GM12878 (cell line): Measurements from ENCODE around the gene TMEM138. TPM values are rescaled to one million over a fixed set of nuclear protein-coding genes. Genes with fewer than 3 reads are reported as not detected.

Source experiments
- ATAC-seq: fragments of 200-7000 bp; cut with Tn5 transposase; 3 replicates; pipeline ENCODE4 v1.9.1; 2020; ENCODE audit warnings: mild to moderate bottlenecking, moderate library complexity
- BruUV-seq: library from RNA; stranded (reverse); fragments of 400-500 nt; replicated peaks from 2 replicates; lab custom pipeline; 2021; lab: Mats Ljungman, UMichigan
- CTCF ChIA-PET: fragments of 300-600 bp; sonication (Branson Sonifier 250); formaldehyde crosslinking; extraction: SDS; loops from one replicate; lab custom pipeline; 2021; ENCODE audit warnings: inconsistent platforms; lab: Yijun Ruan, JAX
- POLR2A ChIA-PET: fragments of 350-600 bp; formaldehyde crosslinking; extraction: SDS; loops from one replicate; lab custom pipeline; 2021; ENCODE audit warnings: inconsistent platforms; lab: Charles Lee
- RAD21 ChIA-PET: fragments of 300-600 bp; sonication (Branson Sonifier 250); formaldehyde crosslinking; loops from one replicate; lab custom pipeline; 2023; ENCODE audit warnings: antibody characterized with exemption; ENCODE audit not compliant: unreplicated experiment; lab: Charles Lee
- SMC1A ChIA-PET: fragments of 300-600 bp; sonication (Branson Sonifier 250); formaldehyde crosslinking; loops from one replicate; lab custom pipeline; 2023; ENCODE audit not compliant: unreplicated experiment, uncharacterized antibody; lab: Charles Lee
- DNase-seq: peaks from one replicate; pipeline ENCODE4 v3.0.0-alpha.2; 2011; ENCODE audit warnings: low read depth, low spot score
- FAIRE-seq: peaks from 3 replicates; lab custom pipeline; 2011; peaks lifted over from hg19 to GRCh38; lab: Jason Lieb, UNC
- H2AFZ ChIP-seq: 2 replicates; pipeline ENCODE4 v1.6.0; 2011; ENCODE audit warnings: low read depth, low read length, control low read depth; ENCODE audit not compliant: control insufficient read depth
- H3K27ac ChIP-seq: 2 replicates; pipeline ENCODE4 v1.5.1; 2011; ENCODE audit warnings: control low read depth; ENCODE audit not compliant: control insufficient read depth, insufficient read depth
- H3K27me3 ChIP-seq, 2 experiments: replicated peaks in 1 of 2; 2 replicates each; pipeline versions ENCODE4 v1.6.0 to v1.6.1; 2011; ENCODE audit warnings: low read length in 1 of 2; ENCODE audit not compliant: control insufficient read depth in 2 of 2, insufficient read depth in 2 of 2
- H3K36me3 ChIP-seq, 2 experiments: 2 replicates each; pipeline ENCODE4 v1.5.1; 2011; ENCODE audit warnings: low read length in 1 of 2; ENCODE audit not compliant: control insufficient read depth in 2 of 2, insufficient read depth in 2 of 2
- H3K4me1 ChIP-seq: 2 replicates; pipeline ENCODE4 v1.6.1; 2011; ENCODE audit warnings: mild to moderate bottlenecking, low read length, moderate library complexity, mixed read lengths; ENCODE audit not compliant: control insufficient read depth, insufficient read depth
- H3K4me2 ChIP-seq: 2 replicates; pipeline ENCODE4 v1.6.0; 2011; ENCODE audit warnings: control low read depth; ENCODE audit not compliant: control insufficient read depth, insufficient read depth
- H3K4me3 ChIP-seq: fragments of 200-600 bp; sonication (generic); 2 replicates; pipeline ENCODE4 v1.5.1; 2016
- H3K79me2 ChIP-seq: 2 replicates; pipeline ENCODE4 v1.6.0; 2011; ENCODE audit warnings: low read length; ENCODE audit not compliant: control insufficient read depth, insufficient read depth
- H3K9ac ChIP-seq: 2 replicates; pipeline ENCODE4 v1.8.0; 2011; ENCODE audit warnings: low read length, control low read depth, mixed read lengths; ENCODE audit not compliant: control insufficient read depth, insufficient read depth
- H3K9me3 ChIP-seq: replicated peaks from 3 replicates; pipeline ENCODE4 v1.5.1; 2011; ENCODE audit warnings: mild to moderate bottlenecking, low read length; ENCODE audit not compliant: control insufficient read depth, insufficient read depth
- H4K20me1 ChIP-seq: 2 replicates; pipeline ENCODE4 v1.6.0; 2011; ENCODE audit not compliant: control insufficient read depth, insufficient read depth
- BMI1 ChIP-seq: fragments of 450-650 bp; IDR thresholded peaks from 2 replicates; pipeline ENCODE4 v1.6.1; 2016; ENCODE audit warnings: mild to moderate bottlenecking, moderate library complexity, borderline replicate concordance
- CBX5 ChIP-seq: sonication (generic); IDR thresholded peaks from 2 replicates; pipeline ENCODE4 v1.6.1; 2016; ENCODE audit warnings: low read depth, moderate library complexity, mild to moderate bottlenecking, inconsistent platforms
- HDGF ChIP-seq: fragments of 450-650 bp; IDR thresholded peaks from 2 replicates; pipeline ENCODE4 v1.6.1; 2016; ENCODE audit warnings: antibody characterized with exemption
- MTA3 ChIP-seq: IDR thresholded peaks from 2 replicates; pipeline ENCODE4 v1.6.1; 2012; ENCODE audit warnings: low read length, inconsistent platforms, borderline replicate concordance
- MYB ChIP-seq: fragments of 150-350 bp; IDR thresholded peaks from 2 replicates; pipeline ENCODE4 v1.6.1; 2014; ENCODE audit warnings: mild to moderate bottlenecking, low read depth, low read length, borderline replicate concordance
- MYC ChIP-seq: IDR thresholded peaks from 2 replicates; pipeline ENCODE4 v1.6.1; 2011; ENCODE audit warnings: mild to moderate bottlenecking, low read length, moderate library complexity, inconsistent platforms; ENCODE audit not compliant: insufficient read depth, insufficient replicate concordance, insufficient read length, severe bottlenecking
- NBN ChIP-seq: fragments of 450-650 bp; IDR thresholded peaks from 2 replicates; pipeline ENCODE4 v1.6.1; 2016
- RELA ChIP-seq: fragments of 450-650 bp; IDR thresholded peaks from 2 replicates; pipeline ENCODE4 v1.8.0; 2014; ENCODE audit warnings: borderline replicate concordance; ENCODE audit not compliant: partially characterized antibody
- SUPT20H ChIP-seq: IDR thresholded peaks from 2 replicates; pipeline ENCODE4 v1.6.1; 2011; ENCODE audit warnings: low read depth, mild to moderate bottlenecking, low read length, moderate library complexity, borderline replicate concordance; ENCODE audit not compliant: control insufficient read depth
- TBL1XR1 ChIP-seq: IDR thresholded peaks from 2 replicates; pipeline ENCODE4 v1.6.1; 2012; ENCODE audit warnings: low read depth, low read length, improper control_type of control experiment
- TCF12 ChIP-seq: IDR thresholded peaks from 2 replicates; pipeline ENCODE4 v1.6.1; 2011; ENCODE audit warnings: low read depth, mild to moderate bottlenecking, low read length
- TCF7 ChIP-seq: IDR thresholded peaks from 2 replicates; pipeline ENCODE4 v1.6.1; 2014; ENCODE audit warnings: antibody characterized with exemption, borderline replicate concordance
- ZNF687 ChIP-seq: fragments of 450-650 bp; IDR thresholded peaks from 2 replicates; pipeline ENCODE4 v1.6.1; 2017; ENCODE audit warnings: mild to moderate bottlenecking, moderate library complexity
- WGBS: methylation state at CpG from one replicate; pipeline ENCODE4 v1.1.6; 2016; ENCODE audit warnings: low lambda C conversion rate; ENCODE audit not compliant: insufficient replicate concordance, insufficient coverage; ENCODE audit errors: missing lambda C conversion rate; 5-methylcytosine and 5-hydroxymethylcytosine counted together
- in situ Hi-C: fragments of 300-500 bp; cut with MboI; formaldehyde crosslinking; loops from 9 replicates; pipeline ENCODE4 v1.14.3; 2018; ENCODE audit warnings: mixed read lengths
- intact Hi-C: fragments of 100-400 bp; cut with micrococcal nuclease; formaldehyde crosslinking; loops from one replicate; pipeline ENCODE4 v1.14.2; 2022; ENCODE audit not compliant: unreplicated experiment
- polyA plus RNA-seq, 11 experiments: library from polyadenylated mRNA; depleted of rRNA in 4 of 11; unstranded in 6 of 11; stranded (reverse) in 5 of 11; fragments of >200 nt; fragmentation: Nextera tagmentation in 4 of 11; fragmentation: Illumina TruSeq in 1 of 11; extraction: Ambion mirVana in 4 of 11; extraction: Trizol in 1 of 11; gene quantifications; 1 replicate in 1 of 11; 2 replicates in 10 of 11; pipeline versions ENCODE4 v1.2.1 to v1.2.3, GENCODE V29; 2011 to 2016; ENCODE audit warnings: inconsistent platforms in 2 of 11, missing spikeins in 2 of 11, low read depth in 1 of 11
- total RNA-seq, 4 experiments: library from RNA; depleted of rRNA in 3 of 4; stranded (reverse); fragments of >200 nt in 3 of 4; fragmentation: Illumina TruSeq in 1 of 4; extraction: Trizol in 1 of 4; gene quantifications; 2 replicates each; pipeline versions ENCODE4 v1.2.1 to v1.2.3, GENCODE V29; 2013 to 2021
- TF ChIP-seq, protein P1 (sequence below): fragments of 450-650 bp; formaldehyde crosslinking; IDR thresholded peaks from 2 replicates; pipeline ENCODE4 v1.4.0; 2022; ENCODE audit warnings: mild to moderate bottlenecking, moderate library complexity
- TF ChIP-seq, protein P2 (sequence below): IDR thresholded peaks from 2 replicates; pipeline ENCODE4 v1.6.1; 2012; ENCODE audit warnings: low read depth, low read length, improper control_type of control experiment

Gene TMEM138
- total and polyA plus RNA-seq, 10 of the 15 experiments (the other 5 are each of a cell fraction or from before 2014, with no cell fraction given): 28.5 to 116 (median 73.4) TPM

DNA sequence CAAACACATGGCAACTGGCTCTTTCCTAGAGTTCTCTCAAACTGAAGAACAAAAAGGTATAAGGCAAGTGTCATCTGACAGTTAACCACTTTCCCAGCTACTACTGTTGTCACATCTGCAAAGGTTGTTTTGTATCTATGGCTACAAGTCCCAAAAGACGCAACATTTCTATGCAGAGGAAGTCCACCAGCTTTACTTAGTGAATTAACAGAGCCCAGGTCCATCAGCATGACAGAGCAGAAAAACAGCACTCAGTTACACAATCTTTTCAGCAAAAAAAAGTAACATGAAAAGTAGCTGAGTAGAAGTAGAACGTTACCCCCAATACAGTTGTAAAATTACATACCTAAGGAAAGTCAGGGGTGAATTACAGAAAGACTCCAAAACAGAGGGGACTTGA, 55.5 kb downstream of the TMEM138 start:
- no peak overlapping the region for H3K27ac ChIP-seq
- H3K4me2 ChIP-seq: no peak overlapping the region
- no peak for TF ChIP-seq MYC
- no peak for TF ChIP-seq CBX5
- TF ChIP-seq, protein P1, sequence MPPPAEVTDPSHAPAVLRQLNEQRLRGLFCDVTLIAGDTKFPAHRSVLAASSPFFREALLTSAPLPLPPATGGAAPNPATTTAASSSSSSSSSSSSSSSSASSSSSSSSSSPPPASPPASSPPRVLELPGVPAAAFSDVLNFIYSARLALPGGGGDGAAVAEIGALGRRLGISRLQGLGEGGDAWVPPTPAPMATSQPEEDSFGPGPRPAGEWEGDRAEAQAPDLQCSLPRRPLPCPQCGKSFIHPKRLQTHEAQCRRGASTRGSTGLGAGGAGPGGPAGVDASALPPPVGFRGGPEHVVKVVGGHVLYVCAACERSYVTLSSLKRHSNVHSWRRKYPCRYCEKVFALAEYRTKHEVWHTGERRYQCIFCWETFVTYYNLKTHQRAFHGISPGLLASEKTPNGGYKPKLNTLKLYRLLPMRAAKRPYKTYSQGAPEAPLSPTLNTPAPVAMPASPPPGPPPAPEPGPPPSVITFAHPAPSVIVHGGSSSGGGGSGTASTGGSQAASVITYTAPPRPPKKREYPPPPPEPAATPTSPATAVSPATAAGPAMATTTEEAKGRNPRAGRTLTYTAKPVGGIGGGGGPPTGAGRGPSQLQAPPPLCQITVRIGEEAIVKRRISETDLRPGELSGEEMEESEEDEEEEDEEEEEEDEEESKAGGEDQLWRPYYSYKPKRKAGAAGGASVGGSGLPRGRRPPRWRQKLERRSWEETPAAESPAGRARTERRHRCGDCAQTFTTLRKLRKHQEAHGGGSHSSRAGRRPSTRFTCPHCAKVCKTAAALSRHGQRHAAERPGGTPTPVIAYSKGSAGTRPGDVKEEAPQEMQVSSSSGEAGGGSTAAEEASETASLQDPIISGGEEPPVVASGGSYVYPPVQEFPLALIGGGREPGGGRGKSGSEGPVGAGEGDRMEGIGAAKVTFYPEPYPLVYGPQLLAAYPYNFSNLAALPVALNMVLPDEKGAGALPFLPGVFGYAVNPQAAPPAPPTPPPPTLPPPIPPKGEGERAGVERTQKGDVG: no peak
- no peak for TF ChIP-seq TBL1XR1
- no peak for TF ChIP-seq BMI1
- no peak for TF ChIP-seq SUPT20H
- no peak for TF ChIP-seq MTA3
- TF ChIP-seq MYB: no peak
- no peak for TF ChIP-seq NBN
- TF ChIP-seq, protein P2, sequence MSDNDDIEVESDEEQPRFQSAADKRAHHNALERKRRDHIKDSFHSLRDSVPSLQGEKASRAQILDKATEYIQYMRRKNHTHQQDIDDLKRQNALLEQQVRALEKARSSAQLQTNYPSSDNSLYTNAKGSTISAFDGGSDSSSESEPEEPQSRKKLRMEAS: no peak
- TF ChIP-seq HDGF: no peak
- no peak for TF ChIP-seq TCF12
- no peak for TF ChIP-seq RELA
- TF ChIP-seq ZNF687: no peak
- no peak for TF ChIP-seq TCF7
- H3K4me1 ChIP-seq: no peaks in the 10 kb centered on the region
- no TSS peak for BruUV-seq
- POLR2A ChIA-PET: interaction anchor here (1.6 kb wide), 1 partner anchor 12 kb away, joined by 4 read pairs; the partner anchor contains the start of genes CPSF7 and SDHAF2
- H3K79me2 ChIP-seq: peaks cover 1% of the 10 kb centered on the region; the same call in 1 of the 2 replicates
- H3K27me3 ChIP-seq: no peaks in the 10 kb centered on the region
- peaks cover 18 to 61% of the 10 kb centered on the region in 2 experiments for H3K36me3 ChIP-seq
- FAIRE-seq (no peak), DNase-seq (no peak), ATAC-seq (no peak)
- WGBS: 52% methylated on average over 2 of the region's 2 CpGs
- no peaks in the 10 kb centered on the region for H3K9me3 ChIP-seq
- CTCF ChIA-PET: interaction anchor here (0.6 to 1.6 kb wide), 4 partner anchors 18 to 216 kb away, joined by 3 to 9 read pairs (median 4); no protein-coding TSS in a partner anchor
- in situ Hi-C loops: no loop called here
- no peak overlapping the region for H2AFZ ChIP-seq
- SMC1A ChIA-PET: interaction anchor here (1.1 to 1.4 kb wide), 2 partner anchors 10 to 11 kb away, joined by 3 to 5 read pairs; no protein-coding TSS in a partner anchor
- no peak overlapping the region for H3K9ac ChIP-seq
- RAD21 ChIA-PET: no interaction called here
- no peak overlapping the region for H3K4me3 ChIP-seq
- H4K20me1 ChIP-seq: no peaks in the 10 kb centered on the region
- intact Hi-C loops: no loop called here
